22Rv1 (cell line): Measurements from ENCODE around the gene BACH2.

ENCODE experiments used
- ZFX ChIP-seq: fragments of 450-650 bp; IDR thresholded peaks from 2 replicates; pipeline ENCODE4 v1.6.1; 2017; ENCODE audit warnings: antibody characterized with exemption, borderline replicate concordance
- TF ChIP-seq, protein P1 (sequence below): fragments of 450-650 bp; IDR thresholded peaks from 2 replicates; pipeline ENCODE4 v1.5.1; 2017; ENCODE audit warnings: mild to moderate bottlenecking

DNA sequence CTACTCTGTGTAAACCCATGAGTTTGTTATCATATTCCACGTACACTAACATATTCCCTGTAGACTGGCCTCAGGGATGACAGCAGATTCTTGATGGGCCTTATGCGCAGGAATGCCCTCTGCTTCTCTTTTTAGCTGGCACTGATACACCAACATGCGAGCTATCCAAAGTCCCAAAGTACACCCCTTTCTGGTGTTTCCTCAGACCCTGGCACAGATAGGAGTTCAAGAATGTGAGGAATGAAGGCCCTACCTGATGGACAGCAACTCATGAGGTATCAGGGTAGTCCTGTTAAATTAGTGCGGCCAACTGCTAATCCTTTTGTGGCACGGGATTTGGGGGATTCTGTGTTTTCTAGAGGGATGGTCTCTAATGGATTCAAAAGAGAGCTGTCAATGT is 93.0 kb downstream of the BACH2 start:
- TF ChIP-seq, protein P1, sequence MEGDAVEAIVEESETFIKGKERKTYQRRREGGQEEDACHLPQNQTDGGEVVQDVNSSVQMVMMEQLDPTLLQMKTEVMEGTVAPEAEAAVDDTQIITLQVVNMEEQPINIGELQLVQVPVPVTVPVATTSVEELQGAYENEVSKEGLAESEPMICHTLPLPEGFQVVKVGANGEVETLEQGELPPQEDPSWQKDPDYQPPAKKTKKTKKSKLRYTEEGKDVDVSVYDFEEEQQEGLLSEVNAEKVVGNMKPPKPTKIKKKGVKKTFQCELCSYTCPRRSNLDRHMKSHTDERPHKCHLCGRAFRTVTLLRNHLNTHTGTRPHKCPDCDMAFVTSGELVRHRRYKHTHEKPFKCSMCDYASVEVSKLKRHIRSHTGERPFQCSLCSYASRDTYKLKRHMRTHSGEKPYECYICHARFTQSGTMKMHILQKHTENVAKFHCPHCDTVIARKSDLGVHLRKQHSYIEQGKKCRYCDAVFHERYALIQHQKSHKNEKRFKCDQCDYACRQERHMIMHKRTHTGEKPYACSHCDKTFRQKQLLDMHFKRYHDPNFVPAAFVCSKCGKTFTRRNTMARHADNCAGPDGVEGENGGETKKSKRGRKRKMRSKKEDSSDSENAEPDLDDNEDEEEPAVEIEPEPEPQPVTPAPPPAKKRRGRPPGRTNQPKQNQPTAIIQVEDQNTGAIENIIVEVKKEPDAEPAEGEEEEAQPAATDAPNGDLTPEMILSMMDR = no peak
- TF ChIP-seq ZFX = no peak
